ENCODE measurements around the gene SLC22A2.

Gene SLC22A2

DNA sequence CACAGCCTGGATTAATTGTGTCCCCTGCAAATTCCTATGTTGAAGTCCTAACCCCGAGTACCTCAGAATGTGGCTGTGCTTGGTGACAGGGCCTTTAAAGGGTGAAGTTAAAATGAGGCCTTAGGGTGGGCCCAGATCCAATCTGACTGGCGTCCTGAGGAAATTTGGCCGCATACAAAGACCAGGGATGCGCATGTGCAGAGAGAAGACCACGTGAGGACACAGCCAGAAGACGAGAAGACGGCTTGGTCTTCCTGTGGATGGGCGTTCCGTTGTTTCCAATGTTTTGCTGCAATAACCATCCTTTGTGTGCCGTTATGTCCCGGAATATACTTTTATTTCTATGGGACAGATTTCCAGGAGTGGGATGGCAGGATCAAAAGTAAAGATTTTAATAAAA lies 40.9 kb upstream of the SLC22A2 start:
- in situ Hi-C loops (cut with HindIII; ENCODE audit: low sequenced_read_pairs), result no loop called here
- no peak for DNase-seq (ENCODE audit: low read depth)
- H3K4me3 ChIP-seq (ENCODE audit: low read depth, low read length), result no peak overlapping the region

DNA sequence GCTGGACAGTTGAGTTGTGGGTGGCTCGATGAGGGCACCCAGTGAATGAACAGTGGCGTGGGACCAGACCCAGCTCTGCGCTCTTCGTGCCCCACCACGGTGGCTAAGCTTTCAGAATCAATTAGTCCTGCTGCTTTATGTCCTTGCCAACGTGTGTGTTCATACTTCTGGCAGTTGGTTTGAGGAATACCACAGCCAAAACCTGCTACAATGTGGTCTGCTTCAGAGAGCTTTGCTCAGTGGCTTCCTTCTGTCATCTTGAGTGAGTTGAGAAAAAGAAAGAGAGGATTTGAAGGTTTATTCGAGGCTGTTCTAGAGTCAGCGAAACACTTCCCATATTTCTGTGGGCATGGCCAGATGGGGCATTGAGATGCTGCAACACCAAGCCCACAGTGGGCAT lies 39.5 kb upstream of the SLC22A2 start:
- H3K4me3 ChIP-seq (ENCODE audit: low read depth, low read length), result no peak overlapping the region
- DNase-seq (ENCODE audit: low read depth), result no peak
- in situ Hi-C loops (cut with HindIII; ENCODE audit: low sequenced_read_pairs), result no loop called here
- TF ChIP-seq, protein P1, sequence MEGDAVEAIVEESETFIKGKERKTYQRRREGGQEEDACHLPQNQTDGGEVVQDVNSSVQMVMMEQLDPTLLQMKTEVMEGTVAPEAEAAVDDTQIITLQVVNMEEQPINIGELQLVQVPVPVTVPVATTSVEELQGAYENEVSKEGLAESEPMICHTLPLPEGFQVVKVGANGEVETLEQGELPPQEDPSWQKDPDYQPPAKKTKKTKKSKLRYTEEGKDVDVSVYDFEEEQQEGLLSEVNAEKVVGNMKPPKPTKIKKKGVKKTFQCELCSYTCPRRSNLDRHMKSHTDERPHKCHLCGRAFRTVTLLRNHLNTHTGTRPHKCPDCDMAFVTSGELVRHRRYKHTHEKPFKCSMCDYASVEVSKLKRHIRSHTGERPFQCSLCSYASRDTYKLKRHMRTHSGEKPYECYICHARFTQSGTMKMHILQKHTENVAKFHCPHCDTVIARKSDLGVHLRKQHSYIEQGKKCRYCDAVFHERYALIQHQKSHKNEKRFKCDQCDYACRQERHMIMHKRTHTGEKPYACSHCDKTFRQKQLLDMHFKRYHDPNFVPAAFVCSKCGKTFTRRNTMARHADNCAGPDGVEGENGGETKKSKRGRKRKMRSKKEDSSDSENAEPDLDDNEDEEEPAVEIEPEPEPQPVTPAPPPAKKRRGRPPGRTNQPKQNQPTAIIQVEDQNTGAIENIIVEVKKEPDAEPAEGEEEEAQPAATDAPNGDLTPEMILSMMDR (IDR thresholded peaks at IDR 0.05; ENCODE audit: low read depth, low read length, missing control alignments), result no peak

More for the DNA sequence above, 40.9 kb upstream of the SLC22A2 start:
- TF ChIP-seq, protein P1 (IDR thresholded peaks at IDR 0.05; ENCODE audit: low read depth, low read length, missing control alignments), result no peak

DNA sequence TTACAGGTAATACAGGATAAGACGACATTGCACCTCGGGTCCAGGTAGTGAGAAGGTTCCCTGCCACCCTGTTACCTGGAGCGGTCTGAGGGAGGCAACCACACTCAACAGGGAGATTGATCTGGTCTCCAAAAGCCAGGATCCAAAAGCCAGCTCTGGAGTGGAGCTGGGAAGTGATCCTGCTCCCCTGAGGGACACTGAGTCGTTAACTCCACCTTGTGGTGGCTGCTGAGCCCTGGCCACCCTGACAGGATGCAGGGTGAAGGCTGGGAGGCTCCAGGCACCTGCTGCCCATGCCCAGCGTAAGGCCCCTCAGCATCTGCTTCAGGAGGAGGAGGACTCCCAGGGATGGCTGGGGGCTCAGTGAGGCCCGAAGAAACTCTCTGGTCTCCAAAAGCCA lies 38.7 kb upstream of the SLC22A2 start:
- H3K4me3 ChIP-seq (ENCODE audit: low read depth, low read length), result no peak overlapping the region
- no peak for DNase-seq (ENCODE audit: low read depth)
- in situ Hi-C loops (cut with HindIII; ENCODE audit: low sequenced_read_pairs), result no loop called here
- TF ChIP-seq, protein P1 (IDR thresholded peaks at IDR 0.05; ENCODE audit: low read depth, low read length, missing control alignments), result no peak

DNA sequence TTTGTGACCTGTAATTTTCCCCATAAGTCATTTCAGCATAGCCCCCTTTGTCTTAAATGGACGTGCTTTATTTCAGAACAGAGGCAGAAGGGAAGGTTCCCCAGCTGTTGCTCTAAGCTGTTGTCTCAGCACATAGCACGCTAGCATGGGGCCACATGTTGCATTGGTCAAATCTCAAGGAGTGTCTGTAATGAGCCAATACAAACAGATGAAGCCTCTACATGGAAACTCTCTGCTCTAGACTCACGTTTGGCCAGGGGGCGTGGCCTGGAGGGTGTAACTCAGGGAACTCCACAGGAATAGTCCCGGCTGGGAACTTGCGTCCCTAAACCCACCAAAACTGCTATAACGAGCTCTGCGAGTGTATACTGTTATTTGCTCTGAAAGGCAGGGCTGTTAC lies 35.2 kb upstream of the SLC22A2 start:
- H3K4me3 ChIP-seq (ENCODE audit: low read depth, low read length), result no peak overlapping the region
- DNase-seq (ENCODE audit: low read depth), result no peak
- TF ChIP-seq, protein P1 (IDR thresholded peaks at IDR 0.05; ENCODE audit: low read depth, low read length, missing control alignments), result no peak
- in situ Hi-C loops (cut with HindIII; ENCODE audit: low sequenced_read_pairs), result no loop called here

DNA sequence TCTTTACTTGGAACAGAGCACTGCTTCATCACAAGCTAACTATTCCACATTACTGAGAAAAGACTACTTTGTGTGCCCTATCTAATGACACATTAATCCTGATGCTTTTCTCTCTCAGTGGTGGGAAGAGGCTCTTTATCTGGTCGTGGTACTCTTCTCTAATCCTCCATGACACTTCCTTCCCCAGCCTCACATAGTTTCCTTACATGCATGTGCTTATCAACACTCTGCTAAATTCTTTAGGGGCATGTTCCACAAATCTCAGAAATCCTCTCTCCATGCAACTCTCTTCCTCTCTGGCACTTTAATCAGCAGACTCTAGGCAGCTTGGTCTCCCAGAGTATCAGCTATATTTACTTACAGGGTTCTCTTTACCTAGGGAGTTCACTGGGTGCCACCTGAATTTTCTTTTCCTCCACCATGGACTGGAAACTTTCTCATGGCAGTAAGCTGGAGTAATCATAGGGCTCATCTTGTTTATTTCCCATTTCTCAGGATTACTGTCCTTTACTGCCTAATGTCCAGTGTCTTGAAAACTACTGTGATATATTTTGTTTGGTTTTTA lies 27.0 kb upstream of the SLC22A2 start:
- H3K4me3 ChIP-seq (ENCODE audit: low read depth, low read length), result no peak overlapping the region
- no peak for DNase-seq (ENCODE audit: low read depth)
- TF ChIP-seq, protein P1 (IDR thresholded peaks at IDR 0.05; ENCODE audit: low read depth, low read length, missing control alignments), result no peak
- in situ Hi-C loops (cut with HindIII; ENCODE audit: low sequenced_read_pairs), result no loop called here

DNA sequence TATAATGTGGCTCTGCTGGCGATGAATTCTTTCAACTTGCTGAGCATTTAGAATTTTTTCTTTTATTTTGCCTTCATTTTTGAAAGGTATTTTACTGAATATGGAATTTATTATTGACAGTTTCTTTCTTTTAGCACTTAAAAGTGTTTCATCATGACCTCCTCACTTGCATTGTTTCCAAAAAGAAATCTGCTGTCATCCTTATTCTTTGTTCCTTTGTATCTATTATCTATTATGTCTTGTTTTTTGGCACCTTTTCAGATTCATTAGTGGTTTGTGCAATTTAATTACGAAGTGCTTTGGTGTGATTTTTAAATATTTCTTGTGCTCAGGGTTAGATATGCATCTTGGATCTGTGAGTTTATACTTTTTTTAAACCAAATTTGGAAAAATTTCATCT lies 26.0 kb upstream of the SLC22A2 start:
- in situ Hi-C loops (cut with HindIII; ENCODE audit: low sequenced_read_pairs), result no loop called here
- no peak overlapping the region for H3K4me3 ChIP-seq (ENCODE audit: low read depth, low read length)
- TF ChIP-seq, protein P1 (IDR thresholded peaks at IDR 0.05; ENCODE audit: low read depth, low read length, missing control alignments), result no peak
- DNase-seq (ENCODE audit: low read depth), result no peak
